GM12878 (cell line): ENCODE measurements around the gene CYB5D1. TPM values are rescaled to one million over a fixed set of nuclear protein-coding genes. Genes with fewer than 3 reads are reported as not detected.

Source experiments
- ATAC-seq: fragments of 200-7000 bp; cut with Tn5 transposase; 3 replicates; pipeline ENCODE4 v1.9.1; 2020; ENCODE audit warnings: mild to moderate bottlenecking, moderate library complexity
- BruUV-seq: library from RNA; stranded (reverse); fragments of 400-500 nt; replicated peaks from 2 replicates; lab custom pipeline; 2021; lab: Mats Ljungman, UMichigan
- CTCF ChIA-PET: fragments of 300-600 bp; sonication (Branson Sonifier 250); formaldehyde crosslinking; extraction: SDS; loops from one replicate; lab custom pipeline; 2021; ENCODE audit warnings: inconsistent platforms; lab: Yijun Ruan, JAX
- POLR2A ChIA-PET: fragments of 350-600 bp; formaldehyde crosslinking; extraction: SDS; loops from one replicate; lab custom pipeline; 2021; ENCODE audit warnings: inconsistent platforms; lab: Charles Lee
- RAD21 ChIA-PET: fragments of 300-600 bp; sonication (Branson Sonifier 250); formaldehyde crosslinking; loops from one replicate; lab custom pipeline; 2023; ENCODE audit warnings: antibody characterized with exemption; ENCODE audit not compliant: unreplicated experiment; lab: Charles Lee
- SMC1A ChIA-PET: fragments of 300-600 bp; sonication (Branson Sonifier 250); formaldehyde crosslinking; loops from one replicate; lab custom pipeline; 2023; ENCODE audit not compliant: unreplicated experiment, uncharacterized antibody; lab: Charles Lee
- DNase-seq: peaks from one replicate; pipeline ENCODE4 v3.0.0-alpha.2; 2011; ENCODE audit warnings: low read depth, low spot score
- FAIRE-seq: peaks from 3 replicates; lab custom pipeline; 2011; peaks lifted over from hg19 to GRCh38; lab: Jason Lieb, UNC
- H2AFZ ChIP-seq: 2 replicates; pipeline ENCODE4 v1.6.0; 2011; ENCODE audit warnings: low read depth, low read length, control low read depth; ENCODE audit not compliant: control insufficient read depth
- H3K27ac ChIP-seq: 2 replicates; pipeline ENCODE4 v1.5.1; 2011; ENCODE audit warnings: control low read depth; ENCODE audit not compliant: control insufficient read depth, insufficient read depth
- H3K27me3 ChIP-seq, 2 experiments: replicated peaks in 1 of 2; 2 replicates each; pipeline versions ENCODE4 v1.6.0 to v1.6.1; 2011; ENCODE audit warnings: low read length in 1 of 2; ENCODE audit not compliant: control insufficient read depth in 2 of 2, insufficient read depth in 2 of 2
- H3K36me3 ChIP-seq, 2 experiments: 2 replicates each; pipeline ENCODE4 v1.5.1; 2011; ENCODE audit warnings: low read length in 1 of 2; ENCODE audit not compliant: control insufficient read depth in 2 of 2, insufficient read depth in 2 of 2
- H3K4me1 ChIP-seq: 2 replicates; pipeline ENCODE4 v1.6.1; 2011; ENCODE audit warnings: mild to moderate bottlenecking, low read length, moderate library complexity, mixed read lengths; ENCODE audit not compliant: control insufficient read depth, insufficient read depth
- H3K4me2 ChIP-seq: 2 replicates; pipeline ENCODE4 v1.6.0; 2011; ENCODE audit warnings: control low read depth; ENCODE audit not compliant: control insufficient read depth, insufficient read depth
- H3K4me3 ChIP-seq: fragments of 200-600 bp; sonication (generic); 2 replicates; pipeline ENCODE4 v1.5.1; 2016
- H3K79me2 ChIP-seq: 2 replicates; pipeline ENCODE4 v1.6.0; 2011; ENCODE audit warnings: low read length; ENCODE audit not compliant: control insufficient read depth, insufficient read depth
- H3K9ac ChIP-seq: 2 replicates; pipeline ENCODE4 v1.8.0; 2011; ENCODE audit warnings: low read length, control low read depth, mixed read lengths; ENCODE audit not compliant: control insufficient read depth, insufficient read depth
- H3K9me3 ChIP-seq: replicated peaks from 3 replicates; pipeline ENCODE4 v1.5.1; 2011; ENCODE audit warnings: mild to moderate bottlenecking, low read length; ENCODE audit not compliant: control insufficient read depth, insufficient read depth
- H4K20me1 ChIP-seq: 2 replicates; pipeline ENCODE4 v1.6.0; 2011; ENCODE audit not compliant: control insufficient read depth, insufficient read depth
- EGR1 ChIP-seq, 2 experiments: IDR thresholded peaks; 1 replicate in 1 of 2; 2 replicates in 1 of 2; pipeline ENCODE4 v1.6.1; 2011 to 2012; ENCODE audit warnings: low read depth in 2 of 2, low read length in 2 of 2, borderline replicate concordance in 1 of 2, mild to moderate bottlenecking in 1 of 2, moderate library complexity in 1 of 2
- JUND ChIP-seq: IDR thresholded peaks from 2 replicates; pipeline ENCODE4 v1.6.1; 2012; ENCODE audit warnings: low read depth, mild to moderate bottlenecking, low read length, improper control_type of control experiment, moderate library complexity
- KLF5 ChIP-seq: fragments of 450-650 bp; IDR thresholded peaks from 2 replicates; pipeline ENCODE4 v1.6.1; 2014; ENCODE audit warnings: mild to moderate bottlenecking; ENCODE audit not compliant: partially characterized antibody
- MTA3 ChIP-seq: IDR thresholded peaks from 2 replicates; pipeline ENCODE4 v1.6.1; 2012; ENCODE audit warnings: low read length, inconsistent platforms, borderline replicate concordance
- PAX5 ChIP-seq: IDR thresholded peaks from 2 replicates; pipeline ENCODE4 v1.6.1; 2011; ENCODE audit warnings: low read depth, low read length, borderline replicate concordance
- PAX8 ChIP-seq: fragments of 450-650 bp; IDR thresholded peaks from 2 replicates; pipeline ENCODE4 v1.6.1; 2017; ENCODE audit warnings: mild to moderate bottlenecking, moderate library complexity
- PBX3 ChIP-seq: IDR thresholded peaks from 2 replicates; pipeline ENCODE4 v1.6.1; 2011; ENCODE audit warnings: mild to moderate bottlenecking, low read depth, low read length, moderate library complexity; ENCODE audit not compliant: insufficient replicate concordance
- POLR2AphosphoS5 ChIP-seq: IDR thresholded peaks from 2 replicates; pipeline ENCODE4 v1.6.1; 2011; ENCODE audit warnings: mild to moderate bottlenecking, low read length, inconsistent platforms
- SMC3 ChIP-seq: IDR thresholded peaks from 2 replicates; pipeline ENCODE4 v1.6.1; 2011; ENCODE audit warnings: low read length, improper control_type of control experiment, borderline replicate concordance
- ZBTB40 ChIP-seq: fragments of 450-650 bp; IDR thresholded peaks from 2 replicates; pipeline ENCODE4 v1.6.1; 2016; ENCODE audit warnings: mild to moderate bottlenecking, moderate library complexity, borderline replicate concordance
- WGBS: methylation state at CpG from one replicate; pipeline ENCODE4 v1.1.6; 2016; ENCODE audit warnings: low lambda C conversion rate; ENCODE audit not compliant: insufficient replicate concordance, insufficient coverage; ENCODE audit errors: missing lambda C conversion rate; 5-methylcytosine and 5-hydroxymethylcytosine counted together
- in situ Hi-C: fragments of 300-500 bp; cut with MboI; formaldehyde crosslinking; loops from 9 replicates; pipeline ENCODE4 v1.14.3; 2018; ENCODE audit warnings: mixed read lengths
- intact Hi-C: fragments of 100-400 bp; cut with micrococcal nuclease; formaldehyde crosslinking; loops from one replicate; pipeline ENCODE4 v1.14.2; 2022; ENCODE audit not compliant: unreplicated experiment
- polyA plus RNA-seq, 11 experiments: library from polyadenylated mRNA; depleted of rRNA in 4 of 11; unstranded in 6 of 11; stranded (reverse) in 5 of 11; fragments of >200 nt; fragmentation: Nextera tagmentation in 4 of 11; fragmentation: Illumina TruSeq in 1 of 11; extraction: Ambion mirVana in 4 of 11; extraction: Trizol in 1 of 11; gene quantifications; 1 replicate in 1 of 11; 2 replicates in 10 of 11; pipeline versions ENCODE4 v1.2.1 to v1.2.3, GENCODE V29; 2011 to 2016; ENCODE audit warnings: inconsistent platforms in 2 of 11, missing spikeins in 2 of 11, low read depth in 1 of 11
- total RNA-seq, 4 experiments: library from RNA; depleted of rRNA in 3 of 4; stranded (reverse); fragments of >200 nt in 3 of 4; fragmentation: Illumina TruSeq in 1 of 4; extraction: Trizol in 1 of 4; gene quantifications; 2 replicates each; pipeline versions ENCODE4 v1.2.1 to v1.2.3, GENCODE V29; 2013 to 2021

CYB5D1 gene
- total and polyA plus RNA-seq, 10 of the 15 experiments (the other 5 are each of a cell fraction or from before 2014, with no cell fraction given): 1.6 to 8.7 (median 6.4) TPM

- TF ChIP-seq EGR1 (IDR thresholded peaks at IDR 0.05; ENCODE audit: borderline replicate concordance in 1 of 2, low read depth in 2 of 2, low read length in 2 of 2) (no peak), PAX8 (no peak), ZBTB40 (no peak), PAX5 (no peak), SMC3 (no peak), MTA3 (no peak), KLF5 (no peak)
Measured at GRCh38 chr17:7848739-7849129, 9.1 kb upstream of the CYB5D1 start (continued).

- H3K27me3 ChIP-seq: no peaks in the 10 kb centered on the region
- TF ChIP-seq POLR2AphosphoS5: peak; percentile 39; the same call in 1 of the 2 replicates
- no peak for TF ChIP-seq JUND
- TF ChIP-seq PBX3: no peak
- SMC1A ChIA-PET: no interaction called here
- intact Hi-C loops: no loop called here
- no peaks in the 10 kb centered on the region for H3K9me3 ChIP-seq
- CTCF ChIA-PET: interaction anchor here (3.3 kb wide), 1 partner anchor 24 kb away, joined by 11 read pairs; no protein-coding TSS in a partner anchor
- H3K36me3 ChIP-seq: peaks cover 12 to 29% of the 10 kb centered on the region in 2 experiments; a peak in 3 of 4 replicates
- in situ Hi-C loops: no loop called here
- BruUV-seq: no TSS peak
- no peak overlapping the region for H3K4me3 ChIP-seq
- no peak for DNase-seq
- peaks cover 21% of the 10 kb centered on the region for H3K4me1 ChIP-seq
- H3K4me2 ChIP-seq: no peak overlapping the region
- RAD21 ChIA-PET: no interaction called here
- WGBS: 97% methylated on average over 32 of the region's 35 CpGs
- no peaks in the 10 kb centered on the region; the same call in 1 of the 2 replicates for H4K20me1 ChIP-seq
- no peak overlapping the region for H3K9ac ChIP-seq
- no peak overlapping the region for H2AFZ ChIP-seq
- no peak overlapping the region for H3K27ac ChIP-seq
- peaks cover 15% of the 10 kb centered on the region for H3K79me2 ChIP-seq
- no peak for FAIRE-seq
- ATAC-seq: no peak
- POLR2A ChIA-PET: interaction anchor here (0.5 to 0.6 kb wide), 2 partner anchors 83 to 187 kb away, joined by 4 to 7 read pairs; no protein-coding TSS in a partner anchor
Measured at GRCh38 chr17:7849130-7849750, 8.6 kb upstream of the CYB5D1 start.
